Activated B cell treated with CpG ODN at 0.5 μM for 24 hours (primary cell): ENCODE measurements around the gene MCM3AP. TPM values are rescaled to one million over a fixed set of nuclear protein-coding genes. Genes with fewer than 3 reads are reported as not detected.

ENCODE experiments used
- ATAC-seq: fragments of 200-7000 bp; cut with Tn5 transposase; one replicate; pipeline ENCODE4 v1.10.0; 2021; ENCODE audit warnings: low read depth, mild to moderate bottlenecking, moderate library complexity
- CTCF ChIA-PET: fragments of 350-600 bp; sonication (Branson Sonifier 250); formaldehyde crosslinking; loops from one replicate; lab custom pipeline; 2021; ENCODE audit warnings: antibody characterized with exemption; lab: Charles Lee
- POLR2A ChIA-PET: fragments of 350-600 bp; sonication (Branson Sonifier 250); formaldehyde crosslinking; loops from one replicate; lab custom pipeline; 2021; ENCODE audit warnings: antibody characterized with exemption; lab: Charles Lee
- DNase-seq: peaks from one replicate; pipeline ENCODE4 v3.0.0; 2022
- H3K27ac Mint-ChIP-seq: one replicate; pipeline ENCODE4 v1.8.0; 2020; ENCODE audit warnings: mixed read lengths
- H3K27me3 Mint-ChIP-seq: one replicate; pipeline ENCODE4 v1.8.0; 2021; ENCODE audit warnings: mixed read lengths
- H3K36me3 Mint-ChIP-seq: one replicate; pipeline ENCODE4 v1.8.0; 2021; ENCODE audit warnings: low read depth, mixed read lengths
- H3K4me1 Mint-ChIP-seq: one replicate; pipeline ENCODE4 v1.8.0; 2021; ENCODE audit warnings: mixed read lengths
- H3K4me3 Mint-ChIP-seq: one replicate; pipeline ENCODE4 v1.8.0; 2020; ENCODE audit warnings: mild to moderate bottlenecking, mixed read lengths
- H3K9me3 Mint-ChIP-seq: one replicate; pipeline ENCODE4 v1.8.0; 2020; ENCODE audit warnings: mixed read lengths
- CTCF ChIP-seq: fragments of 200-600 bp; IDR thresholded peaks from one replicate; pipeline ENCODE4 v1.8.0; 2022; ENCODE audit warnings: antibody characterized with exemption, mild to moderate bottlenecking
- intact Hi-C: fragments of 100-400 bp; cut with micrococcal nuclease; formaldehyde crosslinking; loops from one replicate; pipeline ENCODE4 v1.15.1; 2024
- total RNA-seq: library from RNA; stranded (reverse); gene quantifications from 2 replicates; pipeline ENCODE4 v1.2.3, GENCODE V29; 2022

Gene MCM3AP
- total RNA-seq, 1 donor from 2014 or later: 147 TPM

- CTCF ChIA-PET: no interaction called here
- Mint-ChIP-seq H3K4me3 (no peak overlapping the region), H3K27me3 (peaks cover 1% of the 10 kb centered on the region), H3K27ac (no peak overlapping the region), H3K9me3 (no peaks in the 10 kb centered on the region), H3K36me3 (peaks cover 11% of the 10 kb centered on the region), H3K4me1 (peaks cover 11% of the 10 kb centered on the region)
- no peak for TF ChIP-seq CTCF
- ATAC-seq: no peak
- POLR2A ChIA-PET: no interaction called here
- no peak for DNase-seq
- intact Hi-C loops: no loop called here
Observed at GRCh38 chr21:46295177-46295770, 9.9 kb upstream of the MCM3AP start.

GRCh38 chr21:46294647-46295176 lies 9.3 kb upstream of the MCM3AP start:
- peaks cover 14% of the 10 kb centered on the region for H3K4me1 Mint-ChIP-seq
- H3K4me3 Mint-ChIP-seq: no peak overlapping the region
- no peaks in the 10 kb centered on the region for H3K9me3 Mint-ChIP-seq
- intact Hi-C loops: no loop called here
- no peak for DNase-seq
- H3K36me3 Mint-ChIP-seq: peaks cover 11% of the 10 kb centered on the region
- CTCF ChIA-PET: no interaction called here
- ATAC-seq: no peak
- no peak overlapping the region for H3K27ac Mint-ChIP-seq
- H3K27me3 Mint-ChIP-seq: peaks cover 1% of the 10 kb centered on the region
- POLR2A ChIA-PET: no interaction called here
- no peak for TF ChIP-seq CTCF

- Mint-ChIP-seq H3K27ac (no peak overlapping the region), H3K27me3 (no peaks in the 10 kb centered on the region), H3K9me3 (no peaks in the 10 kb centered on the region), H3K4me3 (no peak overlapping the region), H3K36me3 (peaks cover 16% of the 10 kb centered on the region), H3K4me1 (peaks cover 20% of the 10 kb centered on the region)
- CTCF ChIA-PET: no interaction called here
- DNase-seq (no peak), ATAC-seq (no peak)
- no peak for TF ChIP-seq CTCF
- intact Hi-C loops: no loop called here
- POLR2A ChIA-PET: no interaction called here
Observed at GRCh38 chr21:46291561-46291960, 6.2 kb upstream of the MCM3AP start.

- TF ChIP-seq CTCF: no peak
- POLR2A ChIA-PET: no interaction called here
- Mint-ChIP-seq H3K36me3 (peaks cover 21% of the 10 kb centered on the region), H3K27ac (no peak overlapping the region), H3K4me1 (peaks cover 29% of the 10 kb centered on the region), H3K9me3 (no peaks in the 10 kb centered on the region), H3K27me3 (no peaks in the 10 kb centered on the region), H3K4me3 (no peak overlapping the region)
- intact Hi-C loops: no loop called here
- ATAC-seq (no peak), DNase-seq (no peak)
- CTCF ChIA-PET: no interaction called here
Observed at GRCh38 chr21:46289655-46290179, 4.3 kb upstream of the MCM3AP start.

- Mint-ChIP-seq H3K4me3 (no peak overlapping the region), H3K9me3 (no peaks in the 10 kb centered on the region), H3K36me3 (peaks cover 36% of the 10 kb centered on the region), H3K27ac (no peak overlapping the region), H3K27me3 (no peaks in the 10 kb centered on the region), H3K4me1 (peaks cover 45% of the 10 kb centered on the region)
- intact Hi-C loops: loop anchor here (2.0 kb wide), 2 partner anchors 33 to 103 kb away; partner anchors contain the start of gene SPATC1L
- ChIA-PET CTCF (no interaction called here), POLR2A (no interaction called here)
- no peak for ATAC-seq
- no peak for TF ChIP-seq CTCF
- no peak for DNase-seq
Observed at GRCh38 chr21:46287541-46287940, 2.1 kb upstream of the MCM3AP start.
